ENCODE data around the gene SBF2.
"Not testable (repeated sequence)": the region's sequence is repeated elsewhere in the genome, so short reads cannot be mapped to it uniquely, and the experiment has no call there.

SBF2 gene

DNA sequence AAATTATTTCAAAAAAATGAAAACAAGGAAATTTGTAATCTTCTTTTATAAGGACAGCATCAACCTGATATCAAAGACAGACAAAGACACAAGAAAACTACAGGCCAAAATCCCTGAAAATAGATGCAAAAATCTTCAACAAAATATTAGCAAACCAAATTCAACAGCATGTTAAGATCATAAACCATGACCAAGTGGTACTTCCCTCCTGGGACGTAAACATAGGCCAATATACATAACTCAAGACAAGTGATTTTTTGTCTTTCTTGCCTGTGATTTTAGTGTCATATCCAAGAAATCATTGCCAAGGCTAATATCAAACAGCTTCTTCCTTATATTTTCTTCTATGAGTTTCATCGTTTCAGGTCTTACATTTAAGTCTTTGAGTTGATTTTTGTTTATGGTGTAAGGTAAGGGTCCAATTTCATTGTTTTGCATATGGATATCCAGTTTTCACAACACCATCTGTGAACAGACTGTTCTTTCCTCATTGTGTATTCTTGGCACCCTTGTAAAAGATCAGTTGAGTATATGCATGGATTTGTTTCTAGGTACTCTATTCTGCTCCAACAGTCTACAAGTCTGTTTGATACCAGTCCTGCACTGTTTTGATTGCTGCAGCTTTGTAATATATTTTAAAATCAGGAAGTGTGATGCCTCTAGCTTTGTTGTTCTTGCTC is 50.0 kb downstream of the SBF2 start:
- no peak overlapping the region for H3K9ac ChIP-seq (ENCODE audit: low read length)
- peaks cover 7% of the 10 kb centered on the region for H3K36me3 ChIP-seq (ENCODE audit: control insufficient read depth, insufficient read depth, low read length, severe bottlenecking)
- peaks cover 24% of the 10 kb centered on the region for H3K4me1 ChIP-seq (ENCODE audit: control insufficient read depth, insufficient read depth, low read length)
- H3K4me3 ChIP-seq (ENCODE audit: low read length) = no peak overlapping the region
- no peaks in the 10 kb centered on the region for H3K9me3 ChIP-seq (ENCODE audit: control insufficient read depth, low read length)
- H3K27me3 ChIP-seq (replicated peaks; ENCODE audit: control insufficient read depth, insufficient read depth, low read length) = no peaks in the 10 kb centered on the region
- no peak for DNase-seq (ENCODE audit: low read depth)

DNA sequence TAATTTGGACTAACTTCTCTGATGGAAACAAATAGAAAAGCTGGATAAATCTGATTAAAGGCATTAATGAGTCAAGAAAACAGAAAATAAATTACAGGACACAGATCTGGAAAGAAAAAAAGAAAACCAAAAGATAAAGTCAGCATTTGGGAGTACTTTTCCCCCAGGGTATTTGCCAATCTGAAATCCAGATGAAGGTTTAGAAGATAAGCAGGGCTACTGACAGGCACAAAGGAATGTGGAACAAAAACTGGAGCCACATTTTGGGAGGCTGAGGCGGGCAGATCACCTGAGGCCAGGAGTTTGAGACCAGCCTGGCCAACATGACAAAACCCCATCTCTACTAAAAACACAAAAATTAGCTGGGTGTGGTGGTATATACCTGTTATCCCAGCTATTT is 57.2 kb downstream of the SBF2 start:
- no peaks in the 10 kb centered on the region for H3K36me3 ChIP-seq (ENCODE audit: control insufficient read depth, insufficient read depth, low read length, severe bottlenecking)
- H3K9ac ChIP-seq (ENCODE audit: low read length) = no peak overlapping the region
- no peak for DNase-seq (ENCODE audit: low read depth)
- H3K9me3 ChIP-seq (ENCODE audit: control insufficient read depth, low read length) = no peaks in the 10 kb centered on the region
- H3K4me1 ChIP-seq (ENCODE audit: control insufficient read depth, insufficient read depth, low read length) = peaks cover 24% of the 10 kb centered on the region
- no peaks in the 10 kb centered on the region for H3K27me3 ChIP-seq (replicated peaks; ENCODE audit: control insufficient read depth, insufficient read depth, low read length)
- H3K4me3 ChIP-seq (ENCODE audit: low read length) = no peak overlapping the region

DNA sequence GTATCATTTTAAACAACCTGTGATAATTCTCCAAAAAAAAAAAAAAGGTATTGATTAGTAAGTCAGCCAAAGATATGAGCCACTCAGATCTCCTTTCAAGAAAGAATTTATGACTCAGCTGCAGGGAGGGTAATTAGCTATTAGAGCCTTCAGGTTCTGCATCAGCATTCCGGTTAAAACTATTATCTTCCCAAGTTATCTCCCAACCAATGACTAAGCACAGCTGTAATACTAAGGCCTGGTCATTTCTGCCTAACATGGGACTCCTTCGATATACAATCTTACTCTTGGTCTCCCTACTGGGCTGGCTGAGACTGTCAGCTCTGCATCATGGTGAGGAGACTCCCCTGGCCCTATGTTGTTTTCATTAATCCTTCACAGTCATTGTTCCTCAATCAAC is 60.4 kb downstream of the SBF2 start:
- no peaks in the 10 kb centered on the region for H3K36me3 ChIP-seq (ENCODE audit: control insufficient read depth, insufficient read depth, low read length, severe bottlenecking)
- H3K9me3 ChIP-seq (ENCODE audit: control insufficient read depth, low read length) = no peaks in the 10 kb centered on the region
- no peak overlapping the region for H3K9ac ChIP-seq (ENCODE audit: low read length)
- no peaks in the 10 kb centered on the region for H3K27me3 ChIP-seq (replicated peaks; ENCODE audit: control insufficient read depth, insufficient read depth, low read length)
- no peak overlapping the region for H3K4me3 ChIP-seq (ENCODE audit: low read length)
- DNase-seq (ENCODE audit: low read depth) = peak; percentile 37
- H3K4me1 ChIP-seq (ENCODE audit: control insufficient read depth, insufficient read depth, low read length) = peaks cover 21% of the 10 kb centered on the region

DNA sequence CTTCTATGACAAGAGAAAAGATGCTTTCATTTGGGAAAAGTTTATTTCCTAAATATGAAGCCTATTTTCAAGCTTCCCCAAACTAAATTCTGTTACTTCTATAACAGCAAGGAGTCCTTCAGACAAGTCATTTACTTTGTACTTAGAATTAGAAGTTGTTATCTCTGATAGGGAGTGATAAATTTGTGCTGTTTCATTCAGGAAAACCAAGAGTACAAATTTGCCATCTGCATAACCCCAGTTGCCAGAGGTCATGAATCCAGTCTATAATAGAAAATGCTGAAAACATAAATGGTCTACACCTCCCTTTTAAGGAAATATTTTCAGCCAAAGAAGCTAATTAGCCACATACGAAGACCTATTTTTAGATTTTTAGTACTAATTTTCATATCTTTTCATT is 61.3 kb downstream of the SBF2 start:
- DNase-seq (ENCODE audit: low read depth) = no peak
- no peak overlapping the region for H3K4me3 ChIP-seq (ENCODE audit: low read length)
- H3K27me3 ChIP-seq (replicated peaks; ENCODE audit: control insufficient read depth, insufficient read depth, low read length) = no peaks in the 10 kb centered on the region

DNA sequence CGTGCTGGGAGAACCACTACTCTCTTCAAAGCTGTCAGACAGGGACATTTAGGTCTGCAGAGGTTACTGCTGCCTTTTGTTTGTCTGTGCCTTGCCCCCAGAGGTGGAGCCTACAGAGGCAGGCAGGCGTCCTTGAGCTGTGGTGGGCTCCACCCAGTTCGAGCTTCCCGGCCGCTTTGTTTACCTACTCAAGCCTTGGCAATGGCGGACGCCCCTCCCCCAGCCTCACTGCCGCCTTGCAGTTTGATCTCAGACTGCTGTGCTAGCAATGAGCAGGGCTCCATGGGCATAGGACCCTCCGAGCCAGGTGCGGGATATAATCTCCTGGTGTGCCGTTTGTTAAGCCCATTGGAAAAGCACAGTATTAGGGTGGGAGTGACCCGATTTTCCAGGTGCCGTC is 62.2 kb downstream of the SBF2 start:
- H3K27me3 ChIP-seq (replicated peaks; ENCODE audit: control insufficient read depth, insufficient read depth, low read length); H3K9me3 ChIP-seq (ENCODE audit: control insufficient read depth, low read length); H3K9ac ChIP-seq (ENCODE audit: low read length); DNase-seq (ENCODE audit: low read depth); H3K4me3 ChIP-seq (ENCODE audit: low read length); H3K36me3 ChIP-seq (ENCODE audit: control insufficient read depth, insufficient read depth, low read length, severe bottlenecking): not testable (repeated sequence)
- H3K4me1 ChIP-seq (ENCODE audit: control insufficient read depth, insufficient read depth, low read length) = peaks cover 18% of the 10 kb centered on the region

More for the DNA sequence above, 61.3 kb downstream of the SBF2 start:
- H3K9ac ChIP-seq (ENCODE audit: low read length) = peak overlapping the region; percentile 4
- H3K36me3 ChIP-seq (ENCODE audit: control insufficient read depth, insufficient read depth, low read length, severe bottlenecking) = no peaks in the 10 kb centered on the region
- H3K4me1 ChIP-seq (ENCODE audit: control insufficient read depth, insufficient read depth, low read length) = peaks cover 21% of the 10 kb centered on the region
- no peaks in the 10 kb centered on the region for H3K9me3 ChIP-seq (ENCODE audit: control insufficient read depth, low read length)

DNA sequence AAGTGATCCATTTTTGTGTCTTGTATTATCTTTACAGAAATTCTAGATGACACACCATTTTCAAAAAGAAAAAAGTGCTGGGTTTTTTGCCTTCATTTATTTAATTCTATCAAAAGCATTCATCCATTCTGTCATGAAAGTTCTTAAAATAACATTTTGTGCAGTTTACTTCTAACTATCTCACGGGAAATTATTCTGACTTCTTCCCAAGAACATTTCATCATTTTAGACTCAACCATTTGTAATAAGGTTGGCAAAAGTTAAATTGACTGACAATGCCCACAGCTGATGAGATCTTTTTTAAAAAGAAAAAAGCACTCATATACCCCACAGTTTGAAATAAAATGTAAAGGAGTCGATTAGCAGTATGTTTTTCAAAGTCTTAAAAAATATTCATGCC is 68.5 kb downstream of the SBF2 start:
- H3K9me3 ChIP-seq (ENCODE audit: control insufficient read depth, low read length) = no peaks in the 10 kb centered on the region
- H3K4me1 ChIP-seq (ENCODE audit: control insufficient read depth, insufficient read depth, low read length) = peaks cover 17% of the 10 kb centered on the region
- H3K27me3 ChIP-seq (replicated peaks; ENCODE audit: control insufficient read depth, insufficient read depth, low read length) = no peaks in the 10 kb centered on the region
- H3K9ac ChIP-seq (ENCODE audit: low read length) = peak overlapping the region; percentile 78
- DNase-seq (ENCODE audit: low read depth) = peak; percentile 45
- H3K36me3 ChIP-seq (ENCODE audit: control insufficient read depth, insufficient read depth, low read length, severe bottlenecking) = no peaks in the 10 kb centered on the region
- peak overlapping the region; percentile 62 for H3K4me3 ChIP-seq (ENCODE audit: low read length)

DNA sequence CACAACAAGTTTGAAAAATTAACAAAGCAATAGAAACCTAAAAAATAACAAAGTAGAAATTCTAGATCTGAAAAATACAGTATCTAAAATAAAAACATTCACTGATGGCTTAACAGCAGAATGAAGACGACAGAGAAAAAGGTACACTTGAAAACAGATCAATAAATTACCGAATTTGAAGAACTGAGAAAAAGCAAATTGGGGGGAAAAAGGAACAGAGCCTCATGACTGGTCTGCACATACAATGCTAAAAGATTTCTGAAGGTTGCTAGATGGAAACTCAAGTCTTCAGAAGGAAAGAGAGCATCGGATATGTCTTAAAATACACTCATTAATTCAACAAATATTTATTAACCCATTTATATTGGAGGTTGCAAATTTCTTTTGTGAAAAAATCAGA is 71.6 kb downstream of the SBF2 start:
- Histone ChIP-seq H3K36me3 (ENCODE audit: control insufficient read depth, insufficient read depth, low read length, severe bottlenecking) (no peaks in the 10 kb centered on the region), H3K4me3 (ENCODE audit: low read length) (no peak overlapping the region), H3K9me3 (ENCODE audit: control insufficient read depth, low read length) (no peaks in the 10 kb centered on the region), H3K4me1 (ENCODE audit: control insufficient read depth, insufficient read depth, low read length) (peaks cover 17% of the 10 kb centered on the region), H3K27me3 (replicated peaks; ENCODE audit: control insufficient read depth, insufficient read depth, low read length) (no peaks in the 10 kb centered on the region), H3K9ac (ENCODE audit: low read length) (no peak overlapping the region)
- no peak for DNase-seq (ENCODE audit: low read depth)

DNA sequence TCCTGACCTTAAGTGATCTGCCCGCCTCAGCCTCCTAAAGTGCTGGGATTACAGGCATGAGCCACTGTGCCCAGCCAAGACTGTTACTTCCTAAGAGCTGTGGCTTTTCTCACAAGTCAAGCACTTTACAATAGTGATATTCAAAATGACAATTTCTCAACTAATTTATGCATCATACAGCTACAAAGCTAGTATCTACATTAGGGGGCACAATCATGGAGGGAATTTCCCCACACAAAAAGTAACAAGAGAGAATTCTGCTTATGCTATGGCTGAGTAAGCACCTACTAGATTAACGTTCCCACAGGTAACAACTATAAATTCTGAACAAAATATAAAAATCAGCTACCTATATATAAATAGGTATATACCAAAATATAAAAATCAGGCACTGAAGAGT is 72.7 kb downstream of the SBF2 start:
- H3K9ac ChIP-seq (ENCODE audit: low read length) = no peak overlapping the region
- H3K36me3 ChIP-seq (ENCODE audit: control insufficient read depth, insufficient read depth, low read length, severe bottlenecking) = no peaks in the 10 kb centered on the region
- H3K9me3 ChIP-seq (ENCODE audit: control insufficient read depth, low read length) = no peaks in the 10 kb centered on the region
- H3K4me1 ChIP-seq (ENCODE audit: control insufficient read depth, insufficient read depth, low read length) = peaks cover 17% of the 10 kb centered on the region
- no peaks in the 10 kb centered on the region for H3K27me3 ChIP-seq (replicated peaks; ENCODE audit: control insufficient read depth, insufficient read depth, low read length)
- DNase-seq (ENCODE audit: low read depth) = no peak
- H3K4me3 ChIP-seq (ENCODE audit: low read length) = no peak overlapping the region

DNA sequence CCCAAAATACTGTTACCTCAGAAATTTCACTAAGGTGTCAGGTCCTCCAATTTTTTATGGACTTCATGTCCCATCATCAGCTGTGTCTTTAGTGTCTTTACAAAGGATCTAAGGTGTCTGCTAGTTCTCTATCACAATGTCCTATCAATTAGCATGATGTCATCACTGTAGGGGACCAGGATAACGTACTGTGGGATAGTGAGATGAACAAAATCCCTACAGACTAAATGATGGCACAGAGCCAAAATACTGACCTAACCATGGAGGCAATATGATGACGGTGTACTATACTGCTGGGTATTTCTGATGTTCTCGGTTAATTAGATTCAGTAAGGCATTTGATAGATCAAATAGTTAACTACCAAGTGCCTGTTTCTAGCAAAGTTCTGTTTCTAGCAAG is 82.5 kb downstream of the SBF2 start:
- no peaks in the 10 kb centered on the region for H3K36me3 ChIP-seq (ENCODE audit: control insufficient read depth, insufficient read depth, low read length, severe bottlenecking)
- peaks cover 17% of the 10 kb centered on the region for H3K4me1 ChIP-seq (ENCODE audit: control insufficient read depth, insufficient read depth, low read length)
- H3K9ac ChIP-seq (ENCODE audit: low read length) = no peak overlapping the region
- no peaks in the 10 kb centered on the region for H3K9me3 ChIP-seq (ENCODE audit: control insufficient read depth, low read length)
- DNase-seq (ENCODE audit: low read depth) = no peak
- no peak overlapping the region for H3K4me3 ChIP-seq (ENCODE audit: low read length)
- no peaks in the 10 kb centered on the region for H3K27me3 ChIP-seq (replicated peaks; ENCODE audit: control insufficient read depth, insufficient read depth, low read length)

DNA sequence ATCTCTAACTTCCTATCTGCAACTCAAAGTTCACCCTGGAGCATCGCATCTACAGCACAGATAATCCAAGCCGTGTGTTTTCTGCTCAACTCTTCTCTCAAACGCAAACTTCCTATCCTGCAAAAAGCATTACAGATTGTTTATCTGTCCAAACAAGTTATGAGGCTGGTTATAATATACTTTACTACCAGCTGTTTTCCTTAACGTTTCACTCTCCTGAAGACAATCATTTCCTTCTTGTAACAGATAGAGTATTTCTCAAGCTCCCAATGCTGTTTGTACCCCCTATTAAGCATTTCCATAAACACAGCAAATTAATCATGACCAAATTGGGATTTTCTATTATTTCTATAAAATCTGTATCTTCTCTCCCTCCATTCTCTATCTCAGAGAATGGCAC is 84.7 kb downstream of the SBF2 start:
- Histone ChIP-seq H3K36me3 (ENCODE audit: control insufficient read depth, insufficient read depth, low read length, severe bottlenecking) (no peaks in the 10 kb centered on the region), H3K4me1 (ENCODE audit: control insufficient read depth, insufficient read depth, low read length) (peaks cover 17% of the 10 kb centered on the region), H3K4me3 (ENCODE audit: low read length) (no peak overlapping the region), H3K27me3 (replicated peaks; ENCODE audit: control insufficient read depth, insufficient read depth, low read length) (no peaks in the 10 kb centered on the region), H3K9me3 (ENCODE audit: control insufficient read depth, low read length) (peaks cover 4% of the 10 kb centered on the region), H3K9ac (ENCODE audit: low read length) (no peak overlapping the region)
- DNase-seq (ENCODE audit: low read depth) = no peak

DNA sequence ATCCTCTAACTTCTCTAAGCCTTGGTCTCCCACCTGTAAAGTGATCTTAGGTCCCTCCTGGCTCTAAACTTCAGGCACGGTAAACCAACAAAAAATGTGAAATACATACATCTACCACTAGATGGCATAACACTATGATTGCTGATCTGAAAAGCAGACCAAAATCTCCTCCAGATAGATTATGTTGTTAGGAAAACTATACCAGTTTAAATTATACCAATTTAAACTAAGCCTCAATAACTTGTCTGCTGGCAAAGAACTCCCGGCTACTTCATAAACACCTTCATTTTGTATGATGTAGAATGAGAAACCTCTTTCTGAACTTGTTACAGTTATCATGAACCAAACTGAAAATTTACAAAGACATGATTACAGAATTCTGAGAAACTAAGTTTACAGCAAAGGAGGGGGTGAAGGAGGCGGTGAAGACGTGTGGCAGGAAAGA is 85.9 kb downstream of the SBF2 start:
- peaks cover 17% of the 10 kb centered on the region for H3K4me1 ChIP-seq (ENCODE audit: control insufficient read depth, insufficient read depth, low read length)
- peaks cover 16% of the 10 kb centered on the region for H3K9me3 ChIP-seq (ENCODE audit: control insufficient read depth, low read length)
- peak overlapping the region; percentile 61 for H3K9ac ChIP-seq (ENCODE audit: low read length)
- peak; percentile 78 for DNase-seq (ENCODE audit: low read depth)
- H3K4me3 ChIP-seq (ENCODE audit: low read length) = peak overlapping the region; percentile 31
- H3K27me3 ChIP-seq (replicated peaks; ENCODE audit: control insufficient read depth, insufficient read depth, low read length) = no peaks in the 10 kb centered on the region
- H3K36me3 ChIP-seq (ENCODE audit: control insufficient read depth, insufficient read depth, low read length, severe bottlenecking) = no peaks in the 10 kb centered on the region

DNA sequence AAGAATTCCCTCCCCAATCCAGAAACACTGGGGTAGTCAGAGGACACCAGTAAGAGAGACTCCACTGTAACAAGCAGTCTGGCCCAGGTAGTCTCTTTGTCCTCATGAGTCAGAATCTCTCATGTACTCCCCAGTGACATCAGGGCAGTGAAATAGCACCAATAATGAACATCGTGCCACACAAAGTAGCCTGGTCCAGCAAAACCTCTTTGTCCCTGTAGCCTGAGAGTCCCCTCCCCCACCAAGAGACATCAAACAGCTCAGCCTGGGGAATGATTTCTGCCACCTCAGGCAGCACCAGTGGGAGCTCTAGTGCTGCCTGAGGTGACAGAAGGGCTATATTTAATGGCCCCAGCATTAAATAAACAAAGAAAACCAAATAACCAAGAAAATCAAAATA is 88.1 kb downstream of the SBF2 start:
- H3K9me3 ChIP-seq (ENCODE audit: control insufficient read depth, low read length) = peaks cover 18% of the 10 kb centered on the region
- H3K4me3 ChIP-seq (ENCODE audit: low read length) = no peak overlapping the region
- H3K4me1 ChIP-seq (ENCODE audit: control insufficient read depth, insufficient read depth, low read length) = peaks cover 17% of the 10 kb centered on the region
- DNase-seq (ENCODE audit: low read depth) = no peak
- H3K27me3 ChIP-seq (replicated peaks; ENCODE audit: control insufficient read depth, insufficient read depth, low read length) = no peaks in the 10 kb centered on the region
- no peak overlapping the region for H3K9ac ChIP-seq (ENCODE audit: low read length)
- no peaks in the 10 kb centered on the region for H3K36me3 ChIP-seq (ENCODE audit: control insufficient read depth, insufficient read depth, low read length, severe bottlenecking)

All from adipocyte (in vitro differentiated cells).